Kidney (tissue), 14 donors: Measurements from ENCODE around the gene NFKB2. TPM values are rescaled to one million over a fixed set of nuclear protein-coding genes. Genes with fewer than 3 reads are reported as not detected.
A peak's percentile ranks its signal among the peaks of the same experiment; 100 is the strongest.

Experiments
- DNase-seq, 5 donors: peaks; one replicate each; pipeline ENCODE4 v3.0.0-alpha.2; 2013 to 2020
- FAIRE-seq: peaks from 2 replicates; lab custom pipeline; 2012; peaks lifted over from hg19 to GRCh38; lab: Jason Lieb, UNC
- H3K27ac ChIP-seq, 2 donors: one replicate each; pipeline ENCODE4 v1.7.0; 2013; ENCODE audit warnings: low read depth in 2 of 2, low read length in 2 of 2, inconsistent platforms in 1 of 2
- H3K27me3 ChIP-seq: one replicate; pipeline ENCODE4 v1.7.1; 2013; ENCODE audit warnings: low read length, inconsistent platforms; ENCODE audit not compliant: control insufficient read depth, insufficient read depth
- H3K36me3 ChIP-seq, 3 donors: one replicate each; pipeline versions ENCODE4 v1.7.0 to v1.7.1; 2013; ENCODE audit warnings: low read length in 3 of 3, control low read depth in 1 of 3, inconsistent platforms in 1 of 3; ENCODE audit not compliant: insufficient read depth in 3 of 3, control insufficient read depth in 2 of 3
- H3K4me1 ChIP-seq, 3 donors: one replicate each; pipeline versions ENCODE4 v1.7.0 to v1.7.1; 2013; ENCODE audit warnings: low read length in 3 of 3, inconsistent platforms in 1 of 3, low read depth in 1 of 3; ENCODE audit not compliant: control insufficient read depth in 2 of 3, insufficient read depth in 2 of 3
- H3K4me3 ChIP-seq, 3 donors: one replicate each; pipeline versions ENCODE4 v1.7.0 to v1.8.1; 2013; ENCODE audit warnings: low read length in 3 of 3, control low read depth in 1 of 3, inconsistent platforms in 1 of 3
- H3K9ac ChIP-seq, 3 donors: one replicate each; pipeline versions ENCODE4 v1.7.0 to v1.7.1; 2013; ENCODE audit warnings: low read length in 3 of 3, control low read depth in 1 of 3, inconsistent platforms in 1 of 3
- H3K9me3 ChIP-seq, 3 donors: one replicate each; pipeline versions ENCODE4 v1.7.0 to v1.7.1; 2013; ENCODE audit warnings: low read length in 3 of 3, control low read depth in 1 of 3, inconsistent platforms in 1 of 3; ENCODE audit not compliant: control insufficient read depth in 2 of 3, insufficient read depth in 1 of 3
- CTCF ChIP-seq: IDR thresholded peaks from 3 replicates; pipeline ENCODE4 v1.5.1; 2012; ENCODE audit warnings: mild to moderate bottlenecking, moderate library complexity, borderline replicate concordance; ENCODE audit not compliant: insufficient read depth; ENCODE audit errors: extremely low read depth
- intact Hi-C: fragments of 100-400 bp; cut with DNase I; formaldehyde crosslinking; loops from one replicate; pipeline ENCODE4 v1.11.1; 2022
- polyA plus RNA-seq: library from polyadenylated mRNA; stranded (reverse); fragments of 350-450 nt; fragmentation: Illumina TruSeq; extraction: RNeasy Lipid Tissue Mini Kit (QIAGEN cat#74804); gene quantifications from one replicate; pipeline ENCODE4 v1.2.3, GENCODE V29; 2014; ENCODE audit warnings: low read depth, low replicate concordance; ENCODE audit not compliant: insufficient read depth
- total RNA-seq: library from RNA; stranded (reverse); fragmentation: NEBNext Ultra II Directional; extraction: Animal tissue kit (Norgen Biotek cat#: 25700); gene quantifications from one replicate; pipeline ENCODE4 v1.2.1, GENCODE V29; 2021
- donor health status: control.
- donor health status: control.
- donor health status: control.
- donor health status: control.
- donor health status: control.
- donor health status: DM: yes; HTN: yes; CAD: no.
- donor health status: Normal renal cell carcinoma (clear cell type).

NFKB2 gene
- total and polyA plus RNA-seq, 2 donors from 2014 or later, result 14.0 to 62.7 TPM

DNA sequence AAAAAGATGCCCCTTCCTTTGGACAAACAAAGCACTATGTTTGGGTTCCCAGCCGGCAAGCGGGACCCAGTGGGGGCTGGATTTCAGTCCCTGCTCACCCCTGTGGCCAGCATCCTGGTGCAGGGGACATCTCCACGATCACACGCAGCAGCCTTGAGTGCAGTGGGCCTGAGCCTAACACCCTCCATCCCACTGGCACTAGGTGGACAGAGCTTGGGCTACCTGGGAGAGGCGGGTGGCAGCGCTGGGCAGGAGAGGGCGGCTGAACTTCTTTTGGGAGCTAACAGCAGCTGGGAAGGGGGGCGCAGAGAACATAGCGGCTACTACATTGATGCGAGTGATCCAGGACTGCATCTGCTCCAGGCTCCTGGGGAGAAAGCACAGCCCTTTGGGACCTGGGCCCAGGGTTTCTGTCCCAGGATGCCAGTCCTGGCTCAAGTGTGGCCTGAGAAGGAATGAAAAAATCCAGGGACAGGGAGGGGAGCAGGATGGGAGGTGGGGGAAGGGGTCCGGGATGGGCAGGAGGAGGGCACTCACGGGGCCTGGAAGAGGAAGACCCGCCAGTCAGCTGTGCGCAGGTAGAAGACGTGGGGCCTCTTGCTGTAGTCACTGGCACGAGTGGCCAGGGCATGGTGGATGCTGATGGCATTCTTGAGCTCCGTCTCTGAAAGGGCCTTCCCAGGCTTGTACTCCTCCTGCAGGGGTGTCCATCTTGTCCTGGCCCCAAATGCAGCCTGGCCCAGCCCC, 9.0 kb downstream of the NFKB2 start:
- intact Hi-C loops, result no loop called here
- Histone ChIP-seq H3K4me1 (peaks cover 0 to 4% (median under 1%) of the 10 kb centered on the region in 3 donors), H3K27ac (no peak overlapping the region)

DNA sequence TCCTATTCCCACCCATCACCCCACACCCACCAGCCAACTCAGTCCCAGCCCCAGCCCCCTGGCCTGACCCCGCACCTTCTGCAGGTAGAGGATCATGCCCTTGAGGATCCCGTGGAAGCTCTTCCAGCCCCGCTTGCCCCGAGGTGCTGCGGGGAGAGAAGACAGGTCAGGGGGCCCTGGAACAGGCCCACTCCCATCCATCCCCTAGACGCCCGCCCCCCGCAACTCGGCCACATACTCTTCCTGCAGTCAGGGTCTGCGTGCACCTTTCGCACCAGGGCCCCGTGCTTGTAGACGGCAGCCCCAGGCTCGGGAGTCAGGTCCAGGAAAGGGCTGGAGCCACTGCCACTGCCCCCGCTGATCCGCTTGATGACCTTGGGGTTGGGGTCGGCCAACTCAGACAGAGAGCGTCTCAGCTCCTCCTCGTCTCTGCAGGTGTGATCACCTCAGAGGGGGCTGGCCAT, 9.6 kb downstream of the NFKB2 start:
- no peak for TF ChIP-seq CTCF
- H3K27me3 ChIP-seq, result no peaks in the 10 kb centered on the region
- FAIRE-seq, result no peak
- intact Hi-C loops, result no loop called here
- no peaks in the 10 kb centered on the region for H3K36me3 ChIP-seq
- H3K9ac ChIP-seq, result no peak overlapping the region
- H3K27ac ChIP-seq, result no peak overlapping the region
- H3K4me1 ChIP-seq, result peaks cover 0 to 3% (median 0%) of the 10 kb centered on the region in 3 donors
- DNase-seq, result peak in 1 of 5 donors; percentile 78
- no peak overlapping the region for H3K4me3 ChIP-seq
- H3K9me3 ChIP-seq, result no peaks in the 10 kb centered on the region

More for the DNA sequence above, 9.0 kb downstream of the NFKB2 start:
- H3K27me3 ChIP-seq, result no peaks in the 10 kb centered on the region
- no peak for TF ChIP-seq CTCF
- DNase-seq, result peak in 1 of 5 donors; percentile 64
- H3K9me3 ChIP-seq, result no peaks in the 10 kb centered on the region
- no peak overlapping the region for H3K4me3 ChIP-seq
- FAIRE-seq, result no peak
- no peak overlapping the region for H3K9ac ChIP-seq
- no peaks in the 10 kb centered on the region for H3K36me3 ChIP-seq

- no peaks in the 10 kb centered on the region for H3K27me3 ChIP-seq
- no peak for FAIRE-seq
- intact Hi-C loops, result no loop called here
- no peaks in the 10 kb centered on the region for H3K9me3 ChIP-seq
- TF ChIP-seq CTCF, result no peak
- H3K36me3 ChIP-seq, result no peaks in the 10 kb centered on the region
- no peak overlapping the region for H3K4me3 ChIP-seq
- peaks cover 0 to 3% (median 0%) of the 10 kb centered on the region in 3 donors for H3K4me1 ChIP-seq
- H3K9ac ChIP-seq, result no peak overlapping the region
- H3K27ac ChIP-seq, result no peak overlapping the region
- peak in 1 of 5 donors; percentile 61 for DNase-seq
These were observed 10.1 kb downstream of the NFKB2 start for GRCh38 chr10:102405632-102406031.
